ENCODE data around the gene DNER.

- no peak for TF ChIP-seq CTCF (IDR thresholded peaks at IDR 0.05 in 4 of 5, conservative IDR thresholded peaks at IDR 0.05 in 1 of 5)
- no peak for TF ChIP-seq POLR2A (IDR thresholded peaks at IDR 0.05)
Measured at GRCh38 chr2:229684942-229685562, 29.3 kb downstream of the DNER start.

Measured in gastrocnemius medialis (tissue), 4 donors.